ENCODE results near the gene PPP2R2B.
"Not testable (repeated sequence)": the region's sequence is repeated elsewhere in the genome, so short reads cannot be mapped to it uniquely, and the experiment has no call there.

Gene PPP2R2B

GRCh38 chr5:146609731-146610130 lies 268.8 kb downstream of the PPP2R2B start:
- H3K4me1 ChIP-seq; H3K4me3 ChIP-seq; in situ Hi-C loops (cut with MboI; ENCODE audit: low sequenced_read_pairs); H3K9me3 ChIP-seq; H3K27me3 ChIP-seq (ENCODE audit: low read depth); H3K36me3 ChIP-seq (replicated peaks); DNase-seq (ENCODE audit: low spot score in 2 of 2): not testable (repeated sequence)

GRCh38 chr5:146607659-146608332 lies 270.8 kb downstream of the PPP2R2B start:
- Histone ChIP-seq H3K4me1 (no peaks in the 10 kb centered on the region), H3K9me3 (no peaks in the 10 kb centered on the region), H3K36me3 (replicated peaks) (no peaks in the 10 kb centered on the region), H3K27me3 (ENCODE audit: low read depth) (no peaks in the 10 kb centered on the region), H3K4me3 (no peak overlapping the region)
- DNase-seq (ENCODE audit: low spot score in 2 of 2), result no peak
- in situ Hi-C loops (cut with MboI; ENCODE audit: low sequenced_read_pairs), result no loop called here

- H3K27me3 ChIP-seq (ENCODE audit: low read depth), result no peaks in the 10 kb centered on the region
- H3K36me3 ChIP-seq (replicated peaks), result no peaks in the 10 kb centered on the region
- no peaks in the 10 kb centered on the region for H3K4me1 ChIP-seq
- no peak overlapping the region for H3K4me3 ChIP-seq
- DNase-seq (ENCODE audit: low spot score in 2 of 2), result no peak
- in situ Hi-C loops (cut with MboI; ENCODE audit: low sequenced_read_pairs), result no loop called here
- no peaks in the 10 kb centered on the region for H3K9me3 ChIP-seq
Observed at GRCh38 chr5:146606893-146607292, 271.7 kb downstream of the PPP2R2B start.

GRCh38 chr5:146600376-146600775 lies 278.2 kb downstream of the PPP2R2B start:
- Histone ChIP-seq H3K4me1 (no peaks in the 10 kb centered on the region), H3K9me3 (no peaks in the 10 kb centered on the region)
- no peak for DNase-seq (ENCODE audit: low spot score in 2 of 2)

GRCh38 chr5:146599261-146599660 lies 279.3 kb downstream of the PPP2R2B start:
- H3K36me3 ChIP-seq (replicated peaks), result no peaks in the 10 kb centered on the region
- no peaks in the 10 kb centered on the region for H3K4me1 ChIP-seq
- H3K4me3 ChIP-seq, result no peak overlapping the region
- H3K9me3 ChIP-seq, result no peaks in the 10 kb centered on the region
- no peaks in the 10 kb centered on the region for H3K27me3 ChIP-seq (ENCODE audit: low read depth)
- in situ Hi-C loops (cut with MboI; ENCODE audit: low sequenced_read_pairs), result no loop called here
- DNase-seq (ENCODE audit: low spot score in 2 of 2), result no peak

More at GRCh38 chr5:146600376-146600775, 278.2 kb downstream of the PPP2R2B start:
- no peaks in the 10 kb centered on the region for H3K36me3 ChIP-seq (replicated peaks)
- in situ Hi-C loops (cut with MboI; ENCODE audit: low sequenced_read_pairs), result no loop called here
- H3K4me3 ChIP-seq, result no peak overlapping the region
- H3K27me3 ChIP-seq (ENCODE audit: low read depth), result no peaks in the 10 kb centered on the region

- H3K36me3 ChIP-seq (replicated peaks), result no peaks in the 10 kb centered on the region
- no peaks in the 10 kb centered on the region for H3K9me3 ChIP-seq
- in situ Hi-C loops (cut with MboI; ENCODE audit: low sequenced_read_pairs), result no loop called here
- peak in 1 of 2 experiments; percentile 4 for DNase-seq (ENCODE audit: low spot score in 2 of 2)
- H3K4me3 ChIP-seq, result no peak overlapping the region
- no peaks in the 10 kb centered on the region for H3K27me3 ChIP-seq (ENCODE audit: low read depth)
- H3K4me1 ChIP-seq, result no peaks in the 10 kb centered on the region
Observed at GRCh38 chr5:146595088-146595487, 283.5 kb downstream of the PPP2R2B start.

- no peaks in the 10 kb centered on the region for H3K36me3 ChIP-seq (replicated peaks)
- in situ Hi-C loops (cut with MboI; ENCODE audit: low sequenced_read_pairs), result no loop called here
- no peaks in the 10 kb centered on the region for H3K9me3 ChIP-seq
- H3K27me3 ChIP-seq (ENCODE audit: low read depth), result no peaks in the 10 kb centered on the region
- no peak for DNase-seq (ENCODE audit: low spot score in 2 of 2)
- no peaks in the 10 kb centered on the region for H3K4me1 ChIP-seq
- no peak overlapping the region for H3K4me3 ChIP-seq
Observed at GRCh38 chr5:146592352-146592751, 286.2 kb downstream of the PPP2R2B start.

- no peaks in the 10 kb centered on the region for H3K36me3 ChIP-seq (replicated peaks)
- H3K4me1 ChIP-seq, result no peaks in the 10 kb centered on the region
- H3K4me3 ChIP-seq, result no peak overlapping the region
- DNase-seq (ENCODE audit: low spot score in 2 of 2), result no peak
- H3K9me3 ChIP-seq, result no peaks in the 10 kb centered on the region
- H3K27me3 ChIP-seq (ENCODE audit: low read depth), result no peaks in the 10 kb centered on the region
- in situ Hi-C loops (cut with MboI; ENCODE audit: low sequenced_read_pairs), result no loop called here
Observed at GRCh38 chr5:146589028-146589345, 289.6 kb downstream of the PPP2R2B start.

- no peaks in the 10 kb centered on the region for H3K4me1 ChIP-seq
- DNase-seq (ENCODE audit: low spot score in 2 of 2), result no peak
- H3K9me3 ChIP-seq, result no peaks in the 10 kb centered on the region
- H3K27me3 ChIP-seq (ENCODE audit: low read depth), result no peaks in the 10 kb centered on the region
- no peak overlapping the region for H3K4me3 ChIP-seq
- in situ Hi-C loops (cut with MboI; ENCODE audit: low sequenced_read_pairs), result no loop called here
- H3K36me3 ChIP-seq (replicated peaks), result no peaks in the 10 kb centered on the region
Observed at GRCh38 chr5:146588331-146589027, 290.1 kb downstream of the PPP2R2B start.

- Histone ChIP-seq H3K27me3 (ENCODE audit: low read depth) (no peaks in the 10 kb centered on the region), H3K4me3 (no peak overlapping the region), H3K9me3 (no peaks in the 10 kb centered on the region), H3K36me3 (replicated peaks) (no peaks in the 10 kb centered on the region), H3K4me1 (no peaks in the 10 kb centered on the region)
- in situ Hi-C loops (cut with MboI; ENCODE audit: low sequenced_read_pairs), result no loop called here
- DNase-seq (ENCODE audit: low spot score in 2 of 2), result no peak
Observed at GRCh38 chr5:146586752-146587151, 291.8 kb downstream of the PPP2R2B start.

GRCh38 chr5:146584750-146585149 lies 293.8 kb downstream of the PPP2R2B start:
- in situ Hi-C loops (cut with MboI; ENCODE audit: low sequenced_read_pairs), result no loop called here
- H3K36me3 ChIP-seq (replicated peaks), result no peaks in the 10 kb centered on the region
- DNase-seq (ENCODE audit: low spot score in 2 of 2), result no peak
- H3K4me3 ChIP-seq, result no peak overlapping the region
- no peaks in the 10 kb centered on the region for H3K4me1 ChIP-seq
- H3K9me3 ChIP-seq, result no peaks in the 10 kb centered on the region
- H3K27me3 ChIP-seq (ENCODE audit: low read depth), result no peaks in the 10 kb centered on the region

- Histone ChIP-seq H3K4me1 (no peaks in the 10 kb centered on the region), H3K27me3 (ENCODE audit: low read depth) (no peaks in the 10 kb centered on the region), H3K9me3 (no peaks in the 10 kb centered on the region; the same call in 1 of the 2 replicates), H3K4me3 (no peak overlapping the region), H3K36me3 (replicated peaks) (no peaks in the 10 kb centered on the region)
- no peak for DNase-seq (ENCODE audit: low spot score in 2 of 2)
- in situ Hi-C loops (cut with MboI; ENCODE audit: low sequenced_read_pairs), result no loop called here
Observed at GRCh38 chr5:146582051-146582596, 296.4 kb downstream of the PPP2R2B start.

GRCh38 chr5:146580237-146580636 lies 298.3 kb downstream of the PPP2R2B start:
- H3K4me3 ChIP-seq, result no peak overlapping the region
- no peak for DNase-seq (ENCODE audit: low spot score in 2 of 2)
- H3K9me3 ChIP-seq, result no peaks in the 10 kb centered on the region; the same call in 1 of the 2 replicates
- in situ Hi-C loops (cut with MboI; ENCODE audit: low sequenced_read_pairs), result no loop called here
- H3K4me1 ChIP-seq, result no peaks in the 10 kb centered on the region
- H3K36me3 ChIP-seq (replicated peaks), result no peaks in the 10 kb centered on the region
- H3K27me3 ChIP-seq (ENCODE audit: low read depth), result no peaks in the 10 kb centered on the region

- Histone ChIP-seq H3K36me3 (replicated peaks) (no peaks in the 10 kb centered on the region), H3K9me3 (no peaks in the 10 kb centered on the region; the same call in 1 of the 2 replicates), H3K4me3 (no peak overlapping the region), H3K27me3 (ENCODE audit: low read depth) (no peaks in the 10 kb centered on the region), H3K4me1 (no peaks in the 10 kb centered on the region)
- in situ Hi-C loops (cut with MboI; ENCODE audit: low sequenced_read_pairs), result no loop called here
- DNase-seq (ENCODE audit: low spot score in 2 of 2), result no peak
Observed at GRCh38 chr5:146574713-146575112, 303.8 kb downstream of the PPP2R2B start.
